PC-9 (cell line): ENCODE results near the gene NHS.

Experiments used
- CTCF ChIP-seq: fragments of 200-600 bp; sonication (generic); conservative IDR thresholded peaks from 2 replicates; pipeline ENCODE4 v1.6.1; 2017; ENCODE audit warnings: mixed run types, antibody characterized with exemption, mild to moderate bottlenecking, moderate library complexity
- EZH2 ChIP-seq: fragments of 200-600 bp; sonication (generic); IDR thresholded peaks from 2 replicates; pipeline ENCODE4 v1.8.0; 2017; ENCODE audit warnings: antibody characterized with exemption, low read depth

GRCh38 chrX:17629519-17629918 is 254.5 kb downstream of the NHS start:
- TF ChIP-seq CTCF, result no peak
- no peak for TF ChIP-seq EZH2
